T-helper 2 cell treated with Interferon-gamma antibody and Interleukin-4, amounts not matched to agents 100 ng/mL and 5 ng/mL, for 36 hours (primary cell): Measurements from ENCODE around the gene RIC8A. TPM values are rescaled to one million over a fixed set of nuclear protein-coding genes. Genes with fewer than 3 reads are reported as not detected.
"Not testable (repeated sequence)": the region's sequence is repeated elsewhere in the genome, so short reads cannot be mapped to it uniquely, and the experiment has no call there.

ENCODE experiments used
- intact Hi-C: fragments of 100-400 bp; cut with micrococcal nuclease; formaldehyde crosslinking; loops from one replicate; pipeline ENCODE4 v1.15.1; 2023
- total RNA-seq: library from RNA; stranded (reverse); gene quantifications from 2 replicates; pipeline ENCODE4 v1.2.3, GENCODE V29; 2022

The RIC8A gene
- total RNA-seq, 1 donor from 2014 or later: 116 TPM

GRCh38 chr11:216081-216974 lies 8.8 kb downstream of the RIC8A start:
- intact Hi-C loops: no loop called here

- intact Hi-C loops: no loop called here
These were observed 10.2 kb downstream of the RIC8A start for GRCh38 chr11:217704-218103.

GRCh38 chr11:218815-219593 lies 11.5 kb downstream of the RIC8A start:
- intact Hi-C loops: no loop called here

GRCh38 chr11:220641-221215 lies 13.2 kb downstream of the RIC8A start:
- intact Hi-C loops: not testable (repeated sequence)

- intact Hi-C loops: no loop called here
These were observed 14.0 kb downstream of the RIC8A start for GRCh38 chr11:221539-221938.

GRCh38 chr11:221998-222789 lies 14.7 kb downstream of the RIC8A start:
- intact Hi-C loops: no loop called here

GRCh38 chr11:223026-223789 lies 15.7 kb downstream of the RIC8A start:
- intact Hi-C loops: no loop called here

GRCh38 chr11:223884-224283 lies 16.4 kb downstream of the RIC8A start:
- intact Hi-C loops: no loop called here

GRCh38 chr11:224424-224823 lies 16.9 kb downstream of the RIC8A start:
- intact Hi-C loops: no loop called here

- intact Hi-C loops: no loop called here
These were observed 18.4 kb downstream of the RIC8A start for GRCh38 chr11:225734-226453.

GRCh38 chr11:227824-228379 lies 20.4 kb downstream of the RIC8A start:
- intact Hi-C loops: no loop called here

- intact Hi-C loops: no loop called here
These were observed 22.9 kb downstream of the RIC8A start for GRCh38 chr11:230431-230830.

GRCh38 chr11:232783-233565 lies 25.5 kb downstream of the RIC8A start:
- intact Hi-C loops: no loop called here

GRCh38 chr11:235180-235579 lies 27.7 kb downstream of the RIC8A start:
- intact Hi-C loops: no loop called here

GRCh38 chr11:235609-235996 lies 28.1 kb downstream of the RIC8A start:
- intact Hi-C loops: no loop called here

GRCh38 chr11:235997-236773 lies 28.7 kb downstream of the RIC8A start, which contains the start of gene SIRT3:
TSS of gene SIRT3 (minus strand) at chr11:236342. CDS start at chr11:236328, 14 bp downstream.
- intact Hi-C loops: loop anchor here (1.0 to 2.0 kb wide), 8 partner anchors 29 to 299 kb away; partner anchors contain the start of genes BET1L, HRAS, RIC8A and RNH1
